ENCODE data around the gene FYTTD1.

DNA sequence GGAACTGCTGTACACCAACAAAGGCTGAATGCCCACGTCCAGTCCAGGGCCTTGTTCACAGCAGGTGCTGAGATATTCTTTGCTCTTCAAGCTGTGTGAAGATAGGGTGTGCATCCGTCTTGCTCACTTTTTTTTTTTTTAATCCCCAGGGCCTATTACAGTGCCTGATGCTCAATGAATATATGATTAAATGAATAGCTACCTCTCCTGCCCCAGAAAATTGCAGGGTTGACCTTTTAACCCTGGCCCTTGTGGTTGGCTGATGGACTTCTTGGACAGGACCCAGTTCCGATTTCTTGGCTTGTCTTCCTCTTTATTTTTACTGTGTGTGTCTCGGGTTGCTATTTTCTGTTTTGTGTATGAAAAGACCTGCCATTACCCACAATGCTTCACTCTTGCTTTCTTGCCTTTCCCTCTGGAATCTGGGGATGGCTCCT lies 2.9 kb upstream of the FYTTD1 start:
- TF ChIP-seq, protein P1, sequence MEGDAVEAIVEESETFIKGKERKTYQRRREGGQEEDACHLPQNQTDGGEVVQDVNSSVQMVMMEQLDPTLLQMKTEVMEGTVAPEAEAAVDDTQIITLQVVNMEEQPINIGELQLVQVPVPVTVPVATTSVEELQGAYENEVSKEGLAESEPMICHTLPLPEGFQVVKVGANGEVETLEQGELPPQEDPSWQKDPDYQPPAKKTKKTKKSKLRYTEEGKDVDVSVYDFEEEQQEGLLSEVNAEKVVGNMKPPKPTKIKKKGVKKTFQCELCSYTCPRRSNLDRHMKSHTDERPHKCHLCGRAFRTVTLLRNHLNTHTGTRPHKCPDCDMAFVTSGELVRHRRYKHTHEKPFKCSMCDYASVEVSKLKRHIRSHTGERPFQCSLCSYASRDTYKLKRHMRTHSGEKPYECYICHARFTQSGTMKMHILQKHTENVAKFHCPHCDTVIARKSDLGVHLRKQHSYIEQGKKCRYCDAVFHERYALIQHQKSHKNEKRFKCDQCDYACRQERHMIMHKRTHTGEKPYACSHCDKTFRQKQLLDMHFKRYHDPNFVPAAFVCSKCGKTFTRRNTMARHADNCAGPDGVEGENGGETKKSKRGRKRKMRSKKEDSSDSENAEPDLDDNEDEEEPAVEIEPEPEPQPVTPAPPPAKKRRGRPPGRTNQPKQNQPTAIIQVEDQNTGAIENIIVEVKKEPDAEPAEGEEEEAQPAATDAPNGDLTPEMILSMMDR (conservative IDR thresholded peaks at IDR 0.05) = no peak
- no peak for TF ChIP-seq EZH2 (IDR thresholded peaks at IDR 0.05; ENCODE audit: low read depth)
